Central memory CD4-positive, alpha-beta T cell (primary cell): ENCODE measurements around the gene JUNB.

Experiments
- DNase-seq: peaks from one replicate; pipeline ENCODE4 v3.0.0; 2022
- total RNA-seq, 3 experiments: gene quantifications; one replicate each; lab custom pipeline; 2026; lab: John Stamatoyannopoulos, UW

The JUNB gene
- total RNA-seq, result 123 to 2,913 (median 221) reads per million in 3 experiments

DNA sequence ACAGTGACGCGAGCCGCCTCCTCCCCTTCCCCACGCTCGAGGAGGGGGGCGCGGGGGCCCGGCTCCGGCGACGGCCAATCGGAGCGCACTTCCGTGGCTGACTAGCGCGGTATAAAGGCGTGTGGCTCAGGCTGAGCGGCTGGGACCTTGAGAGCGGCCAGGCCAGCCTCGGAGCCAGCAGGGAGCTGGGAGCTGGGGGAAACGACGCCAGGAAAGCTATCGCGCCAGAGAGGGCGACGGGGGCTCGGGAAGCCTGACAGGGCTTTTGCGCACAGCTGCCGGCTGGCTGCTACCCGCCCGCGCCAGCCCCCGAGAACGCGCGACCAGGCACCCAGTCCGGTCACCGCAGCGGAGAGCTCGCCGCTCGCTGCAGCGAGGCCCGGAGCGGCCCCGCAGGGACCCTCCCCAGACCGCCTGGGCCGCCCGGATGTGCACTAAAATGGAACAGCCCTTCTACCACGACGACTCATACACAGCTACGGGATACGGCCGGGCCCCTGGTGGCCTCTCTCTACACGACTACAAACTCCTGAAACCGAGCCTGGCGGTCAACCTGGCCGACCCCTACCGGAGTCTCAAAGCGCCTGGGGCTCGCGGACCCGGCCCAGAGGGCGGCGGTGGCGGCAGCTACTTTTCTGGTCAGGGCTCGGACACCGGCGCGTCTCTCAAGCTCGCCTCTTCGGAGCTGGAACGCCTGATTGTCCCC lies at the start of gene JUNB:
Gene JUNB (plus strand): TSS at position 142 of the 706 bp plus-strand sequence. CDS start 286 bp downstream, at position 428.
- DNase-seq, result peak; percentile 98

DNA sequence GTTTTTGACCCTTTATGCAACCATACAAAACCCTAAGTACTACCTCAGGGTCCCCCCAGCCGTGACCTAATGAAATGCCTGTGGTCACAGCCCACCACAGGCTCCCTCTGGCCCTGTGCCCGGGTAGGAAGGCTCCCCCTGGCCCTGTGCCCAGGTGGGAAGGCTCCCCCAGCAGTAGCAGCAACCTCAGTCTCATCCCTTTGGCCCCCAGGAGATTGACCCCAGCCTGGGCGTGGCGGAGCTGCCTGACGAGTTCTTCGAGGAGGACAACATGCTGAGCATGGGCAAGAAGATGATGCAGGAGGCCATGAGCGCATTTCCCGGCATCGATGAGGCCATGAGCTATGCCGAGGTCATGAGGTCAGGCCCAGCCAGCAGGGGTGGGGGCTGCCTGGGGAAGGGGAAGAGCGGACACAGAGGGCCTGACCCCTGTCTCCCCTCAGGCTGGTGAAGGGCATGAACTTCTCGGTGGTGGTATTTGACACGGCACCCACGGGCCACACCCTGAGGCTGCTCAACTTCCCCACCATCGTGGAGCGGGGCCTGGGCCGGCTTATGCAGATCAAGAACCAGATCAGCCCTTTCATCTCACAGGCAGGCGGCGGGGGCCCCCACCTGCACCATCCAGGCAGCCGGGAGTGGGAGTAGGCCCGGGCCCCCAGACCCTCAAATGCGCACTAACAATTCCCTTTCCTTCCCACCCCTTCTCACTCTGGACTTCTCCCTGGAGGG lies 46.0 kb upstream of the JUNB start:
- no peak for DNase-seq

DNA sequence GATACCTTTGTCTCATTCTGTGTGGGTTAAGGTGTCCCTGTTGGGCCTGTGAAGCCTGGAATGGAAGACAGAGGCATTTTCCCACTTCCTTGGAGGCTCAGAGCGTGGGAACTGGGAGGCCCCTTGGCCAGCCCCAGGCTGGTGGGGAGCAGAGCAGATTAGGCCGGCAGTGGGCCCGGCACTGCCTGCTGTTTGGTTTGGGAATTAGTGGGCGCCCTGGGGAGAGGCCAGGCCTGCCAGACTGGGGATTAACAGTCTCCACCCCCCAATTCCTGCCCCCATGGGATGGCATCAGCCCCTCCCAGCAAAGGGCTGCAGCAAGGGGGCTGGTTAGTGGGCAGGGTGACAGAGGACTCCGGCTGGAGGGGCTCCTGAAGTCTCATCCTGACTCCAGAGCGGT lies 42.8 kb upstream of the JUNB start:
- DNase-seq, result no peak

DNA sequence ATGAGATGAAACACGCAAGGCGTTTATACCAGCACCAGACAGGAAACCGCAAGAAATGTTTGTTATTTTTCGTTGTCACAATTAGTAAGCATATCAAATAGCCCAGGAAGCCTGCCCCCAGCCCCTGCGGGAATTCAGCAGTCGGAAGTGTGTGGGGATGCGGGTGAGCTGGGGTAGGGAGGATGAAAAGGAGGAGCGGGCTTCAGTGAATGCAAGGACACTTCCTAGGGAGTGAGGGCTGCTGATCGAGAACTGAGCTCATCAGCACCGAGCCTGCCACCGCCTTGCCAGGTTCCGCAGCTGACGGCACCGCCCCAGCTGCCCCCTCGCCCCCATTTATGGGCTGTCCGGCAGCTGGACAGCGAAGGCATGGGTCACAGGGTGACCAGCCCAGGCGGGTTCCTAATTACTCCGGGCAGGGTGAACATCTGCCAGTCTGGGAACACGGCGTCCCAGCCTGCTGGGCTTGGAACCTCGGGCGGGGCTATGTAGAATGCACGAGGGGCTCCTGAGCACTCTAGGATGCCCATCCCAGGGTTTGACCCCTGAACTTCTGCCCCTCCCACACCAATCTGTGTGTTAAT lies 41.3 kb upstream of the JUNB start:
- no peak for DNase-seq

DNA sequence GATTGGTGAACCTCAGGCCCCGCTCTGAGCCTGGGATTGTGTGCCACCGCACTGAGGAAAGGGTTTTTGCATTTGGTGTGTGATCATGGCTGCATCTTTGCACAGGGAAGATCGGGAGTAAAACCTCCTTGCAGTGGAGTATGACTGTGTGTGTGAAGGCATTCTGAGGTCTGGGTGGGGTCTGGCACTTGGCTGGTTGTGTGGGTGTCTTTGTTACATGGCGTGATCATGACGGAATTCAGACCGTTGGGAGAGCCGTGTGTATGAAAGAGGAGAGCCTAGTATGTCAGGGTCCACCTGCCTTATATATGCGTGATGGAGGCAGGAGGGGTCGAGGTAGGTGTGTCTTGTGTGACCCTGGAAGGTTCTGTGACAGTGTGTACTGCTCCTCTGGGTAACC lies 40.4 kb upstream of the JUNB start:
- no peak for DNase-seq

DNA sequence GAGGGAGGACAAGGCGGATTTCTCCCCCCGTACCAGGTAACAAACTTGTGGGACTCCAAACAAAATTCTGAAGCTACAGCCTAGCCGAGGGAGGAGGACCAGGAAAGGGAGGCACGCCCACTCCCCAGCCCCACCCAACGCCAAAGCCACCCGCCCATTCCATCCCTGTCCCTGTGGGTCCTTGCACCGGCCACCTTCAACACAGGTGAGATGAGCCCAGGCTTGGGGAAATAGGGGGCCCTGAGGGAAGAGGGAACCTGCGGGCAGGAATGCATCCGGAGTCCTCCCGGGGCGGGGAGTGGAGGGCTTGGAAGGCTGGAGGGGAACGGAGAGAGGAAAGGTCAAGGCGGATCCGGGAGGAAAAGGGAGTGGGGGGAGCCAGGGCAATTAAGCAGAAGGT lies 39.7 kb upstream of the JUNB start, which contains the start of gene BEST2:
Gene BEST2 (plus strand): TSS at position 157 of the 400 bp plus-strand sequence. CDS start 802 bp downstream, outside the sequence.
- no peak for DNase-seq

DNA sequence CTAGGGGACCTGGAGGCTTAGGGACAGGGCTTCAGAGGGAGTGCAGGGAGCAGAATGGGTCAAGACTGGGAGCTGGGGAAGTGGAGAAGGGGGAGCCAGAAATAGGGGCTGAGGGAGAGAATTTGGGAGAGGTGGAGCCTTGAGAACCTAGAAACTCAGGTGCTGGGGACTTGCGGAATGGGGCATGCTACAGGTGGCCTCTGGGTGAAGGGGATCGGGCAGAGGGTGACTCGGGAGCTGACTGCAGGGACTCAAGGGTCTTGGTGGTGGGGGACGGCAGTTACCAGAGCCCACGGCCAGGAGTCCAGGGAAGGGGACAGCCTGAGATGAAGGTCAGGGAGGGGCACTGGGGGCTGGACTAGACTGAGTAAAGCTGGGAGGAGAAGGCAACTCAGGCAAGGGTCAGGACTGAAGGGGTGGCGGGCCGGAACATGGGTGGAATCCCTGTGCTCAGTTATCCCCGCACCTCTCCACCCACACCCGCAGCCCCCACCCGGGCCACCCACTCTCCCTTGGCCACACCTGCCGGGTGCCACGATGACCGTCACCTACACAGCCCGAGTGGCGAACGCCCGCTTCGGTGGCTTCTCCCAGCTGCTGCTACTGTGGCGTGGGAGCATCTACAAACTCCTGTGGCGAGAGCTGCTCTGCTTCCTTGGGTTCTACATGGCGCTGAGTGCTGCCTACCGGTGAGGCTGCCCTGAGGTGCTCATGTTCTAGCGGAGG lies 39.1 kb upstream of the JUNB start:
- DNase-seq, result no peak

DNA sequence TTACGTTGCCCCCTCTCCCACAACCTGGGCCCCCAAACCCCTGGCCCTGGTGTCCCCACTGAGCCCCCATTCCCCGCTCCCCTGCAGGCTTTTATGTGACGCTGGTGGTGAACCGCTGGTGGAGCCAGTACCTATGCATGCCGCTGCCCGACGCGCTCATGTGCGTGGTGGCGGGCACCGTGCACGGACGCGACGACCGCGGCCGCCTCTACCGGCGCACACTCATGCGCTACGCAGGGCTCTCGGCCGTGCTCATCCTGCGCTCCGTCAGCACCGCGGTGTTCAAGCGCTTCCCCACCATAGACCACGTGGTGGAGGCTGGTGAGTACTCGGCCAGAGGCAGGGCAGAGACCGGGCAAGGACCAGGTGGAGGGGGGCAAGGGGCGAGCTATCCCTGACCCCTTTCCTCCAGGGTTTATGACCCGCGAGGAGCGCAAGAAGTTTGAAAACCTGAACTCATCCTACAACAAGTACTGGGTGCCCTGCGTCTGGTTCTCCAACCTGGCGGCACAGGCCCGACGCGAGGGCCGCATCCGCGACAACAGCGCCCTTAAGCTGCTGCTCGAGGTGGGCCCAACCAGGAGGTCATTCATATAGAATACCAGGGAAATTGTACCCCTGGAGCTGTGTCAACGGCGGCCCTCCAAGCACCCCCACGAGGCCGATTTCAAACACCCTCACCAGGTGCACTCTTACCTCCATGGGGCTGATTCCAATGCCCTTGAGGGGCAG lies 36.7 kb upstream of the JUNB start:
- DNase-seq, result no peak

DNA sequence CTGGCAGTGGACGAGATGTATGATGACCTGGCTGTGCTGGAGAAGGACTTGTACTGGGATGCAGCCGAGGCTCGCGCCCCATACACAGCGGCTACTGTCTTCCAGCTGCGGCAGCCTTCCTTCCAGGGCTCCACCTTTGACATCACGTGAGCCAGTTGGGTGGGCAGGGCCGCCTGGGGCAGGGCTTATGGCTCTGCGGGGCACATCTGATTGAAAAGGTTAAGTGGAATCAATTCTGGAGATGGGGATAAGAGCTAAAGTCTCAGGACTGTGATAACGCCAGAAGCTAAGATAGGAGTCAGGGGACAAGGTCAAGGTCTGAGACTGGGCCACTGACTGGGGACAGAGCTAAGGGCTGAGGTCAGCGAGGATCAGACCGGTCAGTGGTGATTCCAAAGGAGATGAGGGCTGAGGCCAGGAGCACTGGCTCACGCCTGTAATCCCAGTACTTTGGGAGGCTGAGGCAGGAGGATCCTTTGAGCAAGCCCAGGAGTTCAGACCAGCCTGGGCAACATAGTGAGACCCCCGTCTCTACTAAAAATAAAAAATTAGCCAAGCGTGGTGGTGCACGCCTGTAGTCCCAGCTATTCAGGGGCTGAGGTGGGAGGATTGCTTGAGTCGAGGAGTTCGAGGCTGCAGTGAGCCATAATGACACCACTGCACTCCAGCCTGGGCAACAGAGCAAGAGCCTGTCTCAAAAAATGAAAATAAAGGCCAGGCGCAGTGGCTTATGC lies 35.0 kb upstream of the JUNB start:
- DNase-seq, result no peak

DNA sequence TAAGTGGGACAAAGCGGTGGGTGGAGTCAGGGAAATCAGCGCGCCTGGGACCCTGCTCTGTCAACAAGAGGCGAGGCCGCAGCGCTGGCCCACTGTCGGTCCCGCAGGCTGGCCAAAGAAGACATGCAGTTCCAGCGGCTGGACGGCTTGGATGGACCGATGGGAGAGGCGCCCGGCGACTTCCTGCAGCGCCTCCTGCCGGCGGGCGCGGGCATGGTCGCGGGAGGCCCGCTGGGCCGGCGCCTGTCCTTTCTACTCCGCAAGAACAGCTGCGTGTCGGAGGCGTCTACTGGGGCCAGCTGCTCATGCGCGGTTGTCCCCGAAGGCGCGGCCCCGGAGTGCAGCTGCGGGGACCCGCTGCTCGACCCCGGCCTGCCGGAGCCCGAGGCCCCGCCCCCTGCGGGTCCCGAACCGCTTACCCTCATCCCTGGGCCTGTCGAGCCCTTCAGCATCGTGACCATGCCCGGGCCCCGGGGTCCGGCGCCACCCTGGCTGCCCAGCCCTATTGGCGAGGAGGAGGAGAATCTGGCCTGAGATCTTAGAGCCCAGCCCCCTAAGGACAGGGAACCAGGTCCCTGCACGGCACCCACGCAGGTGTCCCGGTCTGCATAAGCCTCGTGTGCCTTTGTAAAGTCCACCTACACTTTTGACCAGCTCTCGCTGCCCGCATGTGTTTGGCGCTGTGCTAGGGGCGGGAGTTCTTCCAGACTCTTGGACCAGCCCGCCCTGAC lies 33.6 kb upstream of the JUNB start:
- peak; percentile 49 for DNase-seq

DNA sequence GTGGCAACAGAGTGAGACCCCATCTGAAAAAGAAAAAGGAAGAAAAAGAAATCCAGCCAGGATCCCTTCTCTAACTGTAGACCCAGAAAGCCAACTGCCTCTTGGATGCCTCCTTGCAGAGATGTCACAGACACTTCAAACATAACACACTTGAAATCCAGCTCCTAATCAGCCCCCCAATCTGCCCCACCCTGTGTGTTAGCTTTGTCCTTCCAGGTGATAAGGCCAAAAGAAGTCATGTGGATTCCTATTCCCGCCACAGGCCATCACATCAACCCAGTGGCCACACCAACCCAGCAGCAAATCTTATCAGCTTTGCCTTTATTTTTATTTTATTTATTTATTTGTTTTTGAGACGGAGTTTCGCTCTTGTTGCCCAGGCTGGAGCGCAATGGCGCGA lies 31.6 kb upstream of the JUNB start:
- DNase-seq, result no peak

DNA sequence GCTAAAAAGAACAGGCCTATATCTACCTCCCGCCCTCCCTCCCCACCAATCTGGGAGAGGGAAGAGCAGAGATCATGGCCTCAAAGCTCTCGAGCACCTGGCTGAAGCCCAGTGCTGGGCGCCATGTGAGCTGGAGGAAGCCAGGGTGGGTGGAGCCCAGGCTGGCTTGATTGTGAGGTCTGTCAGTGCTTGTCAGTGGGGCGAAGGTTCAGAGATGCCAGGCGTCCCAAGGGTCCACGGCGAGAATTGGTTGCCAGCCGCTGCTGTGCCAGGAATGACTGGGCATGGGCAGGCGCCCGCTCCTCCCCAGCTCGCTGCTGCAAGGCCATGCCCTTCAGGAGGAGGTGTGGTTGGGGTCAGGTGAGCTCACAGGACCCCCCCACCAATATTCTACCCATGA lies 28.2 kb upstream of the JUNB start:
- DNase-seq, result no peak

DNA sequence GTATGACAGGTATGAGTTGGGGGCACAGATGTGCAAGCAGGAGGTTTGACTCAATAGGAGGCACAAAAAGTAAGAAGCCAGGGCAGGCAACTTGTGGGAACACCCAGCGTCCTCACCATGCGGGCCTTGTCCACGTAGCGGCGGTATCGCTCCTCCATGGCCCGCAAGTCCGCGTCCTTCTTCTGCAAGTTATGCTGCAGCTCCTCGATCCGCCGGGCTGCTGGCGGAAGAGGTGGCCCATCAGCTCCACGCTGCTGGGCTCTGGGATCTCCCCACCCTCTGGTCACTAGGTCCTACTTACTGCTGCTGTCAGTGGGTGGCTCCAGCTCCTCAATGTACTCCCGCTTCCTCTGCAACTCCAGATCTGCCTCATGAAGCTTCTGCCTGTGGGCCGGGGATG lies 26.6 kb upstream of the JUNB start:
- no peak for DNase-seq

DNA sequence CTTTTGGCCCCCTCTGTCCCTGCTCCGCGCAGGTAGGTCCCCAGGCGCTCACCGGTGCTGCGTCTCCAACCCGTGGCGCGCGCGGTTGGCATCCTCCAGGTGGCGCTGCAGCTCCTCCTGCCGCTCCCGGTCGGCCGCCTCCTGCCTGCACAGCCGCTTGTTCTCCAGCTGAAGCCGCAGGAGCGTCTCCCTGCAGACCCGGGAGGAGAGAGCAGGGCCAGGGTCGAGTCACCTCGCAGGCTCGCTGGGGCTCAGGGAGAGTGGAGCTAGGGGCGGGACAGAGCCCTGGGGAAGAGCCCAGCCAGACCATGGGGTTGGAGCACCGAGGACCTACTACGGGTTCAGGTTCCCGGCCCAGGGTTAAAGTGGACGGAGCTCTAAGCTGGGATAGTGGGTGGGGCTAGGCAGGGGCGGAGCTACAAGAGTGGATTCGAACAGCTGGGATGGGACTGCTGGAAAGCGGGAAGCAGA lies 25.2 kb upstream of the JUNB start:
- DNase-seq, result peak; percentile 76

DNA sequence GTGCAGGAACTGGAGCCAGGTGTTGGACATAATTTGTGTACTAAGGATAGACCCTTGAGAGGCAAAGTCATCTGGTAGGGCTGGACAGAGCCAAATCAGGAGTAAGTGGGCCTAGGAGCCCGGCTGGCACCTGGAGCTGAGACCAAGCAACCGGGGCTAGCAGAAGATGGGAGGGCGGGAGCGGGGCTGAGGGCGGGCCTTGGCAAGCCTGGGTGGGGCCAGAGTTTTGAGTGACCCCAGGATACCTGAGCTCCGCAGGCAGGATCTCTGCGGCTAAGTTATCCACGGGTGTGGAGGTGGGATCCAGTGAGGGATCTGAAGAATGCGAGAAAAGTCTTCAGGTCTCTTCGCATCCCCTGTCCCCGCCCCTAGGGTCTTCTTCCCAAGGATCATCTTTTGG lies 24.1 kb upstream of the JUNB start:
- DNase-seq, result no peak

DNA sequence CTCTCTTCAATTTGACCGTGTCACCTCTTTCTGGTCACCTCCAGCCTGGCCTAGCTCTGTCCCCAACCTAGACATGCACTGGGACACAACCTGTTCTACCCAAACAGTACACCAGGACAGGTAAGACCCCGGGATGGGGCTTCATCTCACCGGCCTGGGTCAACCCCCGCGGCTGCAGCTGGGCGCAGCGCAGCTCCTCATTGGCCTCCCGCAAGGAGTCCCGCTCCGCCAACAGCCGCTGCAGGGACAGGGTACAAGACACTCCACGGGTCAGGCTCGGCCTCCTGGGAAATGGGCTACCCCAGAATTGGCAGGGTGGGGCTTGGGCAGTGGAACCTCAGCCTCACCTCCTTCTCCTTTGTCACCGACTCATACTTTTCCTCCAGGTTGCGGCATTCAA lies 23.6 kb upstream of the JUNB start:
- no peak for DNase-seq

DNA sequence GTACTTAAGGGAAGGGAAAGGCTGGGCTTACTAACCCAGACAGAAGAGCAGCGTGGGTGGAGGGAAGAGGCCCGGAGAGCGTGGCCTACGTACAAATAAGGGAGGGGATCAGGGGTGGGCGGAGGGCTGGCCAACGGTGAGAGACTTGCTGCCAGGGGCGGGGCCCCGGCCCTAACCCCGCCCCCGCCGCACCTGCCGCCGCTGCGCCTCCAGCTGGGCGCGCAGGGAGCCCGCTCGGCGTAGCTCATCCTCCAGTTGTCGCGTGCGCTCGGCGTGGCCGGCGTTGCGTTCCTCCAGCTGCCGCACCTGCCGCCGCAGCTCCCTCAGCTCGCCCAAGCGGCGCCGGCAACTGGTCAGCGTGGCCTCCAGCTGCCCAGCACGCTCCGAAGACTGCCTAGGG lies 21.6 kb upstream of the JUNB start:
- DNase-seq, result peak; percentile 57

DNA sequence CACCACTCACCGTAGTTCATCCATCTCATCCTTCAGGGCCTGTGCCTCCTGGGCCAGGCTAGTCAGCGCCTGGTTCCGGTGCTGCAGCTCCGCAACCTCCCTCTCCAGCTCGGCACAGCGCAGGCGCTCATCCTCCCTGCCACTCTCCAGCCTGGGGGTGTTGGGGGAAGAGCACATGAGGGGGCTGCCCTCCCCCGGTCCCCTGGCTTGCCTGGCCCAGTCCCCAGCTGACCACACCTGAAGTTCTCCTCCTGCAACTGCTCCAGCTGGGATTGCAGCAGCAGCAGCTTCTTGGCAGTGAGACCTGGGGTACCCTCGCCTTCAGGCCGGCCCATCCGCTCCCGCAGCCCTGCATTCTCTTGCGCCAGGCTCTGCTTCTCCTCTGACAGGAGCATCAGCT lies 20.4 kb upstream of the JUNB start:
- DNase-seq, result no peak

DNA sequence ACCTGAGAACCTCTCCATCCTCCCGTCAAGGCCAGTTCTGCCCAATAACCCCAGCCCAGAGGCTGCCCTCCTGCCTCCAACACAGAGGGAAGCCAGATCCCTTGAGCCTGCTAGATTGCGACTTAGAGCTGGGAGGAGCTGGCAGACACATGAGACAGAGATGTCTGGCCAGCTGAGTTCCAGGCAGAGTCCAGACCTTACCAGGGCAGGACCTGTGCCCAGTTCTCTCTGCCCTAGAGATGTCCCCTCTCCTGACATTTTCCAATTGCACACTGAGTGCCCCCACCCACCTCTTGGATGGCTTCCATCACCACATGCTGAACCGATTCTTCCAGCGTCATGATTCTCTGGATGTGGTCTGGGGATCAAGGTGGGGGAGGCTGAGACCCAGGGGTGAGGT lies 19.0 kb upstream of the JUNB start:
- DNase-seq, result no peak

DNA sequence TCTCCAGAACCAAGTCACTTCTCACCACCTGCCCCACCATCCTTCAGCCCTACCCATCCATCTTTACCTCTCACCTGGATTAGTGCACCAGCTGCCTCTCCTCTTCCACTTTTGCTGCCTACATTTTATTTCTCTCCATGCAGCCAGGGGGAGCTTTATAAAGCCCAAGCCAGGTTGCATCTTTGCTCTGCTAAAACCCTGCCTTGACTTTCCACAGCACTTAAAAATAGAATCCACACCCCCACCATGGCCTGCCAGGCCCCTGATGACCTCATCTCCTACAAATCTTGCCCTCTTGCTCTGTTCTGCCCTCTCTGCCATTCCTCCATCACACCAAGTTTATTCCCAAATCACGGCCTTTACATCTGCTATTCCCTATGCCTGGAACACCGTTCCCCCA lies 17.7 kb upstream of the JUNB start:
- no peak for DNase-seq
